ENCODE data around the gene CDC73. TPM values are rescaled to one million over a fixed set of nuclear protein-coding genes. Genes with fewer than 3 reads are reported as not detected.

The CDC73 gene
- total and polyA plus RNA-seq, 9 of the 15 experiments (the other 6 are each of a cell fraction or from before 2014, with no cell fraction given): 19.0 to 61.7 (median 30.1) TPM

DNA sequence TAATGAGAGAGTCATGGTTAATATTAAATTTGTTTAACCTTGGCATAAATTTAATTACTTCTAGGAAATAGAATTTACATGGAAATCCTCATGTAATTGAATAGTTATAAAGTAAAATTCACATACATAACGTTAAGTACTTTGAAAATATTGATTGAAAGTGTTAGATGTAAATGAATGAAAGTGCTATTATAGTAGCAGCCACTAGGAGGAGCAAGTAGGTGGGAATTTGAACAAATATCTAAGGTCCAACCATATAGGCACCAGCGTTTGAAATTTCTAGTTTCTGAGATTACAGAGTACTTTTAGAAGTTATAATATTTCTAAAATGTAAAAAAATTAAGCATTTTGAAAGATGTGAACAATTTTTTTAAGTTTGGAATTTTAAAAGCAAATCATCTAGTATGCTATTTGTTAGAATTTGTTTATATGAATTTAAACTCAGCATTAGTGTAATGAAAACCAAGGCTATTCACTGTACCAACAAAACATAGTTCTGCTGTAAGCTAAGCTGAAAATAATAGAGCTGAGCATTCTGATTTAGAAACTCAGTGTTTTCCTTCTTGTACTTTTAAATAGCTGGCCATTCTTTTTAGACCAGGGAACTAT, 61.3 kb downstream of the CDC73 start (continued):
- TF ChIP-seq REST (IDR thresholded peaks at IDR 0.05; ENCODE audit: borderline replicate concordance) (peak; percentile 10; the same call in 1 of the 2 replicates), REST (CRISPR knock-in tag; IDR thresholded peaks at IDR 0.05; ENCODE audit: low read depth) (no peak), TEAD4 (IDR thresholded peaks at IDR 0.05; ENCODE audit: low read length) (0 out of 2 replicates have a peak, but pooled peaks have one; percentile 12), TEAD4 (CRISPR knock-in tag; IDR thresholded peaks at IDR 0.05; ENCODE audit: borderline replicate concordance) (no peak), RREB1 (CRISPR knock-in tag; IDR thresholded peaks at IDR 0.05) (no peak), MYNN (IDR thresholded peaks at IDR 0.05) (no peak), MYNN (CRISPR knock-in tag; IDR thresholded peaks at IDR 0.05) (no peak)
- TF ChIP-seq, protein P1, sequence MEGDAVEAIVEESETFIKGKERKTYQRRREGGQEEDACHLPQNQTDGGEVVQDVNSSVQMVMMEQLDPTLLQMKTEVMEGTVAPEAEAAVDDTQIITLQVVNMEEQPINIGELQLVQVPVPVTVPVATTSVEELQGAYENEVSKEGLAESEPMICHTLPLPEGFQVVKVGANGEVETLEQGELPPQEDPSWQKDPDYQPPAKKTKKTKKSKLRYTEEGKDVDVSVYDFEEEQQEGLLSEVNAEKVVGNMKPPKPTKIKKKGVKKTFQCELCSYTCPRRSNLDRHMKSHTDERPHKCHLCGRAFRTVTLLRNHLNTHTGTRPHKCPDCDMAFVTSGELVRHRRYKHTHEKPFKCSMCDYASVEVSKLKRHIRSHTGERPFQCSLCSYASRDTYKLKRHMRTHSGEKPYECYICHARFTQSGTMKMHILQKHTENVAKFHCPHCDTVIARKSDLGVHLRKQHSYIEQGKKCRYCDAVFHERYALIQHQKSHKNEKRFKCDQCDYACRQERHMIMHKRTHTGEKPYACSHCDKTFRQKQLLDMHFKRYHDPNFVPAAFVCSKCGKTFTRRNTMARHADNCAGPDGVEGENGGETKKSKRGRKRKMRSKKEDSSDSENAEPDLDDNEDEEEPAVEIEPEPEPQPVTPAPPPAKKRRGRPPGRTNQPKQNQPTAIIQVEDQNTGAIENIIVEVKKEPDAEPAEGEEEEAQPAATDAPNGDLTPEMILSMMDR (IDR thresholded peaks at IDR 0.05 in 2 of 3, conservative IDR thresholded peaks at IDR 0.05 in 1 of 3; ENCODE audit: insufficient read depth in 2 of 3, low read depth in 1 of 3, low read length in 3 of 3): peak; percentile 48 to 81 (median 51); a peak in 4 of 6 replicates
- TF ChIP-seq, protein P2, sequence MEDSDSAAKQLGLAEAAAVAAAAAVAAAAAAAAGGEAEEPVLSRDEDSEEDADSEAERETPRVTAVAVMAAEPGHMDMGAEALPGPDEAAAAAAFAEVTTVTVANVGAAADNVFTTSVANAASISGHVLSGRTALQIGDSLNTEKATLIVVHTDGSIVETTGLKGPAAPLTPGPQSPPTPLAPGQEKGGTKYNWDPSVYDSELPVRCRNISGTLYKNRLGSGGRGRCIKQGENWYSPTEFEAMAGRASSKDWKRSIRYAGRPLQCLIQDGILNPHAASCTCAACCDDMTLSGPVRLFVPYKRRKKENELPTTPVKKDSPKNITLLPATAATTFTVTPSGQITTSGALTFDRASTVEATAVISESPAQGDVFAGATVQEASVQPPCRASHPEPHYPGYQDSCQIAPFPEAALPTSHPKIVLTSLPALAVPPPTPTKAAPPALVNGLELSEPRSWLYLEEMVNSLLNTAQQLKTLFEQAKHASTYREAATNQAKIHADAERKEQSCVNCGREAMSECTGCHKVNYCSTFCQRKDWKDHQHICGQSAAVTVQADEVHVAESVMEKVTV (CRISPR knock-in tag; IDR thresholded peaks at IDR 0.05): peak; percentile 64
